Osteoblast (primary cell): Measurements from ENCODE around the gene WTAP. TPM values are rescaled to one million over a fixed set of nuclear protein-coding genes. Genes with fewer than 3 reads are reported as not detected.

ENCODE experiments used
- DNase-seq: peaks from one replicate; pipeline ENCODE4 v3.0.0; 2011; ENCODE audit warnings: low spot score, mixed read lengths; ENCODE audit not compliant: insufficient read length; ENCODE audit errors: missing footprints
- H2AFZ ChIP-seq: 2 replicates; pipeline ENCODE4 v1.6.0; 2011; ENCODE audit warnings: mild to moderate bottlenecking, low read length
- H3K27ac ChIP-seq: 2 replicates; pipeline ENCODE4 v1.5.1; 2011; ENCODE audit warnings: mild to moderate bottlenecking, low read depth, low read length, moderate library complexity
- H3K27me3 ChIP-seq: 2 replicates; pipeline ENCODE4 v1.6.0; 2012; ENCODE audit warnings: mild to moderate bottlenecking, control low read depth, inconsistent platforms, low read length, moderate library complexity; ENCODE audit not compliant: insufficient read depth
- H3K36me3 ChIP-seq: 2 replicates; pipeline ENCODE4 v1.5.1; 2011; ENCODE audit warnings: mild to moderate bottlenecking, low read length, control low read depth, moderate library complexity; ENCODE audit not compliant: insufficient read depth
- H3K4me1 ChIP-seq: 2 replicates; pipeline ENCODE4 v1.5.1; 2011; ENCODE audit warnings: mild to moderate bottlenecking, low read length, control low read depth, moderate library complexity; ENCODE audit not compliant: insufficient read depth
- H3K4me2 ChIP-seq: 2 replicates; pipeline ENCODE4 v1.6.0; 2011; ENCODE audit warnings: mild to moderate bottlenecking, low read length; ENCODE audit not compliant: insufficient read depth
- H3K4me3 ChIP-seq: fragments of 200-600 bp; sonication (generic); 3 replicates; pipeline ENCODE4 v1.5.1; 2012; ENCODE audit warnings: mild to moderate bottlenecking, low read length, inconsistent platforms; ENCODE audit not compliant: insufficient read depth
- H3K79me2 ChIP-seq: 2 replicates; pipeline ENCODE4 v1.6.0; 2012; ENCODE audit warnings: mild to moderate bottlenecking, low read length, control low read depth, inconsistent platforms; ENCODE audit not compliant: insufficient read depth
- H3K9me3 ChIP-seq: 2 replicates; pipeline ENCODE4 v1.5.1; 2011; ENCODE audit warnings: low read depth, low read length, control low read depth
- H4K20me1 ChIP-seq: 2 replicates; pipeline ENCODE4 v1.6.0; 2012; ENCODE audit warnings: mild to moderate bottlenecking, low read length, control low read depth; ENCODE audit not compliant: insufficient read depth
- CTCF ChIP-seq: IDR thresholded peaks from 2 replicates; pipeline ENCODE4 v1.5.1; 2011; ENCODE audit warnings: mild to moderate bottlenecking, low read depth, low read length, moderate library complexity; ENCODE audit errors: extremely low read depth
- total RNA-seq: library from RNA; depleted of rRNA; stranded (reverse); fragments of >200 nt; gene quantifications from 2 replicates; pipeline ENCODE4 v1.2.3, GENCODE V29; 2012

The WTAP gene
- total RNA-seq, 1 donor: 119 TPM

DNA sequence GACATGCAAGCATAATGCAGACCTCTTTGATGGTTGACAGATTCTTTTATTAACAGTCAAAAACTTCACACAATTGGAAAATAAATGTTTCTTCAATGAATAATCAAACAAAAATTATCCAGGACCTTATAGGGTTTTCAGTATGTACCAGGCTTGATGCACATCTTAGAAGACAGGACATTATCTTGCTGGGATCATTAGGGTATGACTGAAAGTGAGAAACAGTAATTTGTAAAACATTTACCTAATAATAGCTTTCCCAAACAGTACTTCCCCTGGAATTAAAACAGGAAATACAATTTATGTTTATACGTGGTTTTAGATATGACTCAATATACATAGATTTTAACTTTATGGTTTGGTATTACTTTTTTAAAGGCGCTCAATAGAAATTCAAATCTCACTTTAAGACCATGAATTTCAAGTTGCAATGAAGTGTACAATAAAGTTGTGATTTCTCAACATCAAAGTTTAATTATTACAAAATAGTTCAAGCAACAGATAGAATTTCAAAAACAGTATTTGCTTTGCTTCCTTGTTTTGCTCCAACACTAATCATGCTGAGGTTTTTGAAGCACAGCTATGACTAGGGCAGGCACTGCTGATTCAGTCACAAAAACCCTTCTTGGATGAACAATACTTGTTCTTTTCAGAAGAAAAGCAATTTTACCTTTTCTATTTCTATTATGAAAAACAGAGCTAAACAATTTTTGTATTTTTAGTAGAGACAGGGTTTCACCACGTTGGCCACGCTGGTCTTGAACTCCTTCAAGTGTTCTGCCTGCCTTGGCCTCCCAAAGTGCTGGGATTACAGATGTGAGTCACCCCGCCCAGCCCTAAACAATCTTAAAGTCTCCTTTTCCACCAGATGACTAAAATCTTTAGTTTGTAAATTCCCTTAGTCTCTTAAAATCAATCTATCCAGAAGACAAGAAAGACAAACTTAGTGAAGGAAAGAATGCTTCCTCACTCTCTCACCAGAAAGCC is 47.9 kb upstream of the WTAP start:
- peaks cover 12% of the 10 kb centered on the region for H3K4me1 ChIP-seq
- H3K4me3 ChIP-seq: no peak overlapping the region
- H3K79me2 ChIP-seq: no peaks in the 10 kb centered on the region
- H3K27me3 ChIP-seq: no peaks in the 10 kb centered on the region
- H3K9me3 ChIP-seq: no peaks in the 10 kb centered on the region
- no peak for DNase-seq
- peaks cover 27% of the 10 kb centered on the region for H3K36me3 ChIP-seq
- peak overlapping the region; percentile 7 for H3K4me2 ChIP-seq
- H4K20me1 ChIP-seq: no peaks in the 10 kb centered on the region
- TF ChIP-seq CTCF: no peak
- H3K27ac ChIP-seq: peak overlapping the region; percentile 37
- no peak overlapping the region for H2AFZ ChIP-seq

DNA sequence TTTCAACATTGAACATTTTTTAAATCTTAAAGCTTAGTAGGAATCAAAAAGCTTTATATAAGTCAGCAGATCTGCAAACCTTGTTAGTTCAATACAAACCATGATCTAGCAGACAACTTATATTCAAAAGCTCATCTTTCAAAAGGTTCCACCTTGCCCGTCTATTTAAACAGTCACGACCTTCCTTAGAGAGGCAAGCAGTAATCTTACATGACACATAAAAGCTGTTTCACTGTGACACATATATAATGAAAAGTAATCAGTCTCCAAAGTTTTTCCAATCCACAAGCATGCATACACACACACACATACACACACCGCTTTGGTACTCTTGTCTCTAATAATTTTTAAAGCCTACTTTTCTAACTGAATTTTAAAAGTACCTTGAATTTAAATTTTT is 47.2 kb upstream of the WTAP start:
- DNase-seq: no peak
- H3K4me2 ChIP-seq: peak overlapping the region; percentile 7

GRCh38 chr6:159681191-159681880 is 46.0 kb upstream of the WTAP start:
- Histone ChIP-seq H3K9me3 (no peaks in the 10 kb centered on the region), H3K27me3 (no peaks in the 10 kb centered on the region), H3K36me3 (peaks cover 40% of the 10 kb centered on the region), H3K4me1 (peaks cover 12% of the 10 kb centered on the region), H3K27ac (no peak overlapping the region), H3K4me3 (no peak overlapping the region), H3K4me2 (no peak overlapping the region), H4K20me1 (no peaks in the 10 kb centered on the region), H3K79me2 (no peaks in the 10 kb centered on the region), H2AFZ (no peak overlapping the region)
- TF ChIP-seq CTCF: no peak
- DNase-seq: no peak

More for the DNA sequence above, 47.2 kb upstream of the WTAP start:
- no peaks in the 10 kb centered on the region for H3K27me3 ChIP-seq
- H2AFZ ChIP-seq: no peak overlapping the region
- H3K79me2 ChIP-seq: no peaks in the 10 kb centered on the region
- TF ChIP-seq CTCF: no peak
- H3K36me3 ChIP-seq: peaks cover 34% of the 10 kb centered on the region
- H4K20me1 ChIP-seq: no peaks in the 10 kb centered on the region
- peak overlapping the region; percentile 37 for H3K27ac ChIP-seq
- no peak overlapping the region for H3K4me3 ChIP-seq
- no peaks in the 10 kb centered on the region for H3K9me3 ChIP-seq
- H3K4me1 ChIP-seq: peaks cover 12% of the 10 kb centered on the region

DNA sequence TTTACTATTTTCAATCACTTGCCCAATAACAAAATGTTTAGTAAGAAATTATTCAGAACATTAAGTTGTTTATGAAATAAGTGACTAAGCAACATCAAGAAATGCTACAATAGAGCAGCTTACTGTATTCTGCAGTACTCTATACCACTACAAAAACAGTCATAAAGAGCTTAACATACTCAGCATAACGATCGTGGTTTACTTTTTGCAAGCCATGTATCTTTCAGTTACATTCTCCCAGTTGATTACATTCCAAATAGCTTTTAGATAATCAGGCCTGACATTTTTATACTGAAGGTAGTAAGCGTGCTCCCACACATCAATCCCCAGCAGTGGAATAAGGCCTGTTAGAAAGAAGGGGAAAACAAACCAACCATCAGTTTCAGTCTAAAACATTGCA is 45.0 kb upstream of the WTAP start:
- peaks cover 12% of the 10 kb centered on the region for H3K4me1 ChIP-seq
- H3K4me2 ChIP-seq: no peak overlapping the region
- no peak overlapping the region for H2AFZ ChIP-seq
- no peak overlapping the region for H3K27ac ChIP-seq
- H3K36me3 ChIP-seq: peaks cover 49% of the 10 kb centered on the region
- H3K27me3 ChIP-seq: no peaks in the 10 kb centered on the region
- no peaks in the 10 kb centered on the region for H3K9me3 ChIP-seq
- no peak for DNase-seq
- H4K20me1 ChIP-seq: no peaks in the 10 kb centered on the region
- H3K79me2 ChIP-seq: peaks cover 7% of the 10 kb centered on the region
- no peak overlapping the region for H3K4me3 ChIP-seq
- TF ChIP-seq CTCF: no peak
